Neural progenitor cell (in vitro differentiated cells): Measurements from ENCODE around the gene NRF1.

Source experiments
- CTCF ChIP-seq: fragments of 200-600 bp; sonication (generic); IDR thresholded peaks from 2 replicates; pipeline ENCODE4 v1.5.1; 2017; ENCODE audit warnings: antibody characterized with exemption, mild to moderate bottlenecking
- EZH2 ChIP-seq: fragments of 200-600 bp; sonication (generic); IDR thresholded peaks from 2 replicates; pipeline ENCODE4 v1.6.1; 2017; ENCODE audit warnings: antibody characterized with exemption, mild to moderate bottlenecking, moderate library complexity

- TF ChIP-seq EZH2 (no peak), CTCF (no peak)
These were observed 177.5 kb downstream of the NRF1 start for GRCh38 chr7:129789000-129789399.
